ENCODE measurements around the gene KCNQ1. TPM values are rescaled to one million over a fixed set of nuclear protein-coding genes. Genes with fewer than 3 reads are reported as not detected.

KCNQ1 gene
- polyA plus RNA-seq, 1 donor (not counting 4 experiments of a cell fraction or from before 2014, with no cell fraction given), result not detected

DNA sequence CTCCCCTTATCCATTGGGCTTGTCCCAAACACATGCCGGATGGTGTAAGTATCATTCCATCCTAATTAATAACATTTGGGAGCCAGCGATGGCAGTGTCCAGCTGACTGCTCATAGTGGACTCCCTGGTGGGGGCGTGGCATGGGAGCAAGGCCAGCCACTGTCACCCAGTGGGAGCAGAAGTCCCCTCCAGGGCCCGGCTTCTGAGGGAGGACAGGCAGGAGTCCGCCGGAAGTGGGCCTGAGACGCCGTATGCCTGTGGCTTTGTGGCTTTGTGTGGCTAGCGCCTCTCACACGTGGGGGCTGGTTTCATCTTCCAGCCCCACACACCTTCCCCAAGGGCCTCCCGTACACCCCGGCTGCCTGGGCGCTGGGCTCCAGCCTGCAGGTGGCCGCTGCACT is 124.5 kb downstream of the KCNQ1 start:
- no peaks in the 10 kb centered on the region for H3K9me1 ChIP-seq (ENCODE audit: control insufficient read depth, extremely low read depth, insufficient read depth, low read length)

GRCh38 chr11:2569731-2570210 is 125.0 kb downstream of the KCNQ1 start:
- DNase-seq (ENCODE audit: low read depth, low spot score), result no peak
- H3K36me3 ChIP-seq (ENCODE audit: control insufficient read depth in 2 of 2, extremely low read depth in 1 of 2, insufficient read depth in 2 of 2, low read length in 2 of 2), result no peaks in the 10 kb centered on the region
- FAIRE-seq, result no peak
- H3K9me1 ChIP-seq (ENCODE audit: control insufficient read depth, extremely low read depth, insufficient read depth, low read length), result no peaks in the 10 kb centered on the region
- dilution Hi-C loops (cut with MboI; ENCODE audit: extremely low pct_ligation_motif_present, low sequenced_read_pairs), result no loop called here
- no peak overlapping the region for H3K4me2 ChIP-seq (ENCODE audit: control insufficient read depth, extremely low read depth, insufficient read depth, low read depth, low read length)
- H3K9ac ChIP-seq (ENCODE audit: control insufficient read depth, extremely low read depth, insufficient read depth, low read length), result no peak overlapping the region
- TF ChIP-seq EZH2 (IDR thresholded peaks at IDR 0.05; ENCODE audit: low read length), result no peak
- TF ChIP-seq, protein P1, sequence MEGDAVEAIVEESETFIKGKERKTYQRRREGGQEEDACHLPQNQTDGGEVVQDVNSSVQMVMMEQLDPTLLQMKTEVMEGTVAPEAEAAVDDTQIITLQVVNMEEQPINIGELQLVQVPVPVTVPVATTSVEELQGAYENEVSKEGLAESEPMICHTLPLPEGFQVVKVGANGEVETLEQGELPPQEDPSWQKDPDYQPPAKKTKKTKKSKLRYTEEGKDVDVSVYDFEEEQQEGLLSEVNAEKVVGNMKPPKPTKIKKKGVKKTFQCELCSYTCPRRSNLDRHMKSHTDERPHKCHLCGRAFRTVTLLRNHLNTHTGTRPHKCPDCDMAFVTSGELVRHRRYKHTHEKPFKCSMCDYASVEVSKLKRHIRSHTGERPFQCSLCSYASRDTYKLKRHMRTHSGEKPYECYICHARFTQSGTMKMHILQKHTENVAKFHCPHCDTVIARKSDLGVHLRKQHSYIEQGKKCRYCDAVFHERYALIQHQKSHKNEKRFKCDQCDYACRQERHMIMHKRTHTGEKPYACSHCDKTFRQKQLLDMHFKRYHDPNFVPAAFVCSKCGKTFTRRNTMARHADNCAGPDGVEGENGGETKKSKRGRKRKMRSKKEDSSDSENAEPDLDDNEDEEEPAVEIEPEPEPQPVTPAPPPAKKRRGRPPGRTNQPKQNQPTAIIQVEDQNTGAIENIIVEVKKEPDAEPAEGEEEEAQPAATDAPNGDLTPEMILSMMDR (optimal IDR thresholded peaks at IDR 0.05 in 1 of 3, IDR thresholded peaks at IDR 0.05 in 1 of 3, conservative IDR thresholded peaks at IDR 0.05 in 1 of 3; ENCODE audit: extremely low read depth in 1 of 3, insufficient read depth in 2 of 3, low read length in 3 of 3), result no peak
- H3K4me1 ChIP-seq (ENCODE audit: control insufficient read depth, extremely low read depth, insufficient read depth, low read length), result no peaks in the 10 kb centered on the region
- no peaks in the 10 kb centered on the region for H3K9me3 ChIP-seq (ENCODE audit: control insufficient read depth, low read depth, low read length)
- H3K4me3 ChIP-seq (ENCODE audit: control insufficient read depth in 2 of 3, extremely low read depth in 1 of 3, insufficient read depth in 2 of 3, low read depth in 1 of 3, low read length in 3 of 3), result no peak overlapping the region
- H3K27ac ChIP-seq (ENCODE audit: control insufficient read depth, insufficient read depth, low read length), result no peak overlapping the region
- no peaks in the 10 kb centered on the region for H4K20me1 ChIP-seq (ENCODE audit: control insufficient read depth, extremely low read depth, insufficient read depth, low read length)
- no peaks in the 10 kb centered on the region for H3K27me3 ChIP-seq (ENCODE audit: control insufficient read depth, extremely low read depth, insufficient read depth, low read length)
- no peak overlapping the region for H2AFZ ChIP-seq (ENCODE audit: control insufficient read depth, low read length)
- H3K79me2 ChIP-seq (ENCODE audit: control insufficient read depth, insufficient read depth, low read length), result no peaks in the 10 kb centered on the region

More for the DNA sequence above, 124.5 kb downstream of the KCNQ1 start:
- dilution Hi-C loops (cut with MboI; ENCODE audit: extremely low pct_ligation_motif_present, low sequenced_read_pairs), result no loop called here
- Histone ChIP-seq H3K27me3 (ENCODE audit: control insufficient read depth, extremely low read depth, insufficient read depth, low read length) (no peaks in the 10 kb centered on the region), H4K20me1 (ENCODE audit: control insufficient read depth, extremely low read depth, insufficient read depth, low read length) (no peaks in the 10 kb centered on the region), H3K36me3 (ENCODE audit: control insufficient read depth in 2 of 2, extremely low read depth in 1 of 2, insufficient read depth in 2 of 2, low read length in 2 of 2) (no peaks in the 10 kb centered on the region), H2AFZ (ENCODE audit: control insufficient read depth, low read length) (no peak overlapping the region), H3K9me3 (ENCODE audit: control insufficient read depth, low read depth, low read length) (no peaks in the 10 kb centered on the region), H3K79me2 (ENCODE audit: control insufficient read depth, insufficient read depth, low read length) (no peaks in the 10 kb centered on the region), H3K4me2 (ENCODE audit: control insufficient read depth, extremely low read depth, insufficient read depth, low read depth, low read length) (no peak overlapping the region), H3K4me1 (ENCODE audit: control insufficient read depth, extremely low read depth, insufficient read depth, low read length) (no peaks in the 10 kb centered on the region), H3K27ac (ENCODE audit: control insufficient read depth, insufficient read depth, low read length) (no peak overlapping the region), H3K4me3 (ENCODE audit: control insufficient read depth in 2 of 3, extremely low read depth in 1 of 3, insufficient read depth in 2 of 3, low read depth in 1 of 3, low read length in 3 of 3) (no peak overlapping the region), H3K9ac (ENCODE audit: control insufficient read depth, extremely low read depth, insufficient read depth, low read length) (no peak overlapping the region)
- FAIRE-seq (no peak), DNase-seq (ENCODE audit: low read depth, low spot score) (no peak)
- TF ChIP-seq, protein P1 (optimal IDR thresholded peaks at IDR 0.05 in 1 of 3, IDR thresholded peaks at IDR 0.05 in 1 of 3, conservative IDR thresholded peaks at IDR 0.05 in 1 of 3; ENCODE audit: extremely low read depth in 1 of 3, insufficient read depth in 2 of 3, low read length in 3 of 3), result no peak
- TF ChIP-seq EZH2 (IDR thresholded peaks at IDR 0.05; ENCODE audit: low read length), result no peak

Data from keratinocyte (primary cell).